Mesenchymal stem cell (in vitro differentiated cells and primary cell): Measurements from ENCODE around the gene KANK2.

Experiments used
- DNase-seq: peaks from one replicate; pipeline ENCODE4 v3.0.0-alpha.2; 2013
- H2AFZ ChIP-seq: one replicate; pipeline ENCODE4 v1.6.1; 2013; ENCODE audit warnings: low read depth, mild to moderate bottlenecking, control low read depth, inconsistent platforms, low read length, moderate library complexity
- H2AK5ac ChIP-seq: 2 replicates; pipeline ENCODE4 v1.6.1; 2013; ENCODE audit warnings: low read length, moderate library complexity, mild to moderate bottlenecking, inconsistent platforms; ENCODE audit not compliant: severe bottlenecking
- H2BK120ac ChIP-seq: one replicate; pipeline ENCODE4 v1.6.1; 2013; ENCODE audit warnings: low read depth, mild to moderate bottlenecking, inconsistent platforms, low read length, moderate library complexity
- H2BK12ac ChIP-seq, 2 experiments: one replicate each; pipeline ENCODE4 v1.6.1; 2013; ENCODE audit warnings: inconsistent platforms in 2 of 2, low read length in 2 of 2, mild to moderate bottlenecking in 2 of 2, moderate library complexity in 2 of 2, control low read depth in 1 of 2
- H2BK15ac ChIP-seq: one replicate; pipeline ENCODE4 v1.6.1; 2013; ENCODE audit warnings: mild to moderate bottlenecking, low read depth, inconsistent platforms; ENCODE audit not compliant: poor library complexity, severe bottlenecking
- H2BK5ac ChIP-seq: 2 replicates; pipeline ENCODE4 v1.6.1; 2013; ENCODE audit warnings: low read depth, mild to moderate bottlenecking, low read length, control low read depth, inconsistent platforms; ENCODE audit not compliant: poor library complexity, severe bottlenecking
- H3K14ac ChIP-seq, 2 experiments: one replicate each; pipeline ENCODE4 v1.6.1; 2013; ENCODE audit warnings: inconsistent platforms in 2 of 2, low read length in 2 of 2, control low read depth in 1 of 2, mild to moderate bottlenecking in 1 of 2, moderate library complexity in 1 of 2
- H3K18ac ChIP-seq, 2 experiments: one replicate each; pipeline ENCODE4 v1.6.1; 2013; ENCODE audit warnings: inconsistent platforms in 2 of 2, low read length in 2 of 2, control low read depth in 1 of 2, low read depth in 1 of 2, mild to moderate bottlenecking in 1 of 2
- H3K23ac ChIP-seq, 2 experiments: one replicate each; pipeline ENCODE4 v1.6.1; 2013; ENCODE audit warnings: inconsistent platforms in 2 of 2, low read length in 2 of 2, mild to moderate bottlenecking in 2 of 2, moderate library complexity in 2 of 2, control low read depth in 1 of 2
- H3K27ac ChIP-seq: 2 replicates; pipeline ENCODE4 v1.5.1; 2013; ENCODE audit warnings: mild to moderate bottlenecking, moderate library complexity, low read length, control low read depth, inconsistent platforms; ENCODE audit not compliant: poor library complexity, severe bottlenecking
- H3K27me3 ChIP-seq, 2 experiments: 2 replicates each; pipeline versions ENCODE4 v1.6.1 to v1.7.0; 2013; ENCODE audit warnings: low read length in 2 of 2, mild to moderate bottlenecking in 2 of 2, moderate library complexity in 2 of 2, control low read depth in 1 of 2, inconsistent platforms in 1 of 2; ENCODE audit not compliant: control insufficient read depth in 1 of 2, insufficient read depth in 1 of 2
- H3K36me3 ChIP-seq, 2 experiments: 2 replicates each; pipeline versions ENCODE4 v1.6.1 to v1.7.0; 2013; ENCODE audit warnings: low read length in 2 of 2, control low read depth in 1 of 2, inconsistent platforms in 1 of 2, low read depth in 1 of 2, mild to moderate bottlenecking in 1 of 2; ENCODE audit not compliant: insufficient read depth in 2 of 2, control insufficient read depth in 1 of 2
- H3K4ac ChIP-seq, 2 experiments: one replicate each; pipeline ENCODE4 v1.6.1; 2013; ENCODE audit warnings: inconsistent platforms in 2 of 2, low read length in 2 of 2, mild to moderate bottlenecking in 2 of 2, moderate library complexity in 2 of 2, control low read depth in 1 of 2, low read depth in 1 of 2
- H3K4me1 ChIP-seq: 2 replicates; pipeline ENCODE4 v1.6.1; 2013; ENCODE audit warnings: low read depth, low read length, control low read depth; ENCODE audit not compliant: control insufficient read depth, insufficient read depth
- H3K4me2 ChIP-seq: 2 replicates; pipeline ENCODE4 v1.6.1; 2013; ENCODE audit warnings: low read length, mild to moderate bottlenecking, inconsistent platforms; ENCODE audit not compliant: poor library complexity, severe bottlenecking
- H3K4me3 ChIP-seq, 2 experiments: 2 replicates each; pipeline versions ENCODE4 v1.5.1 to v1.7.0; 2013; ENCODE audit warnings: low read length in 2 of 2, mild to moderate bottlenecking in 2 of 2, control low read depth in 1 of 2, low read depth in 1 of 2; ENCODE audit not compliant: insufficient read depth in 1 of 2
- H3K79me1 ChIP-seq: replicated peaks from 2 replicates; pipeline ENCODE4 v1.6.1; 2013; ENCODE audit warnings: mild to moderate bottlenecking, control low read depth, low read length, inconsistent platforms; ENCODE audit not compliant: poor library complexity, severe bottlenecking
- H3K9ac ChIP-seq: 2 replicates; pipeline ENCODE4 v1.7.0; 2013; ENCODE audit warnings: mild to moderate bottlenecking, low read length, moderate library complexity
- H3K9me3 ChIP-seq: 2 replicates; pipeline ENCODE4 v1.7.0; 2013; ENCODE audit warnings: mild to moderate bottlenecking, low read length; ENCODE audit not compliant: control insufficient read depth
- H4K8ac ChIP-seq: one replicate; pipeline ENCODE4 v1.6.1; 2013; ENCODE audit warnings: inconsistent platforms, mild to moderate bottlenecking, low read length, moderate library complexity
- H4K91ac ChIP-seq: one replicate; pipeline ENCODE4 v1.6.1; 2013; ENCODE audit warnings: mild to moderate bottlenecking, low read length, inconsistent platforms
- WGBS: methylation state at CpG from one replicate; pipeline ENCODE4 v1.1.7; 2013; ENCODE audit warnings: mixed read lengths; 5-methylcytosine and 5-hydroxymethylcytosine counted together

KANK2 gene

DNA sequence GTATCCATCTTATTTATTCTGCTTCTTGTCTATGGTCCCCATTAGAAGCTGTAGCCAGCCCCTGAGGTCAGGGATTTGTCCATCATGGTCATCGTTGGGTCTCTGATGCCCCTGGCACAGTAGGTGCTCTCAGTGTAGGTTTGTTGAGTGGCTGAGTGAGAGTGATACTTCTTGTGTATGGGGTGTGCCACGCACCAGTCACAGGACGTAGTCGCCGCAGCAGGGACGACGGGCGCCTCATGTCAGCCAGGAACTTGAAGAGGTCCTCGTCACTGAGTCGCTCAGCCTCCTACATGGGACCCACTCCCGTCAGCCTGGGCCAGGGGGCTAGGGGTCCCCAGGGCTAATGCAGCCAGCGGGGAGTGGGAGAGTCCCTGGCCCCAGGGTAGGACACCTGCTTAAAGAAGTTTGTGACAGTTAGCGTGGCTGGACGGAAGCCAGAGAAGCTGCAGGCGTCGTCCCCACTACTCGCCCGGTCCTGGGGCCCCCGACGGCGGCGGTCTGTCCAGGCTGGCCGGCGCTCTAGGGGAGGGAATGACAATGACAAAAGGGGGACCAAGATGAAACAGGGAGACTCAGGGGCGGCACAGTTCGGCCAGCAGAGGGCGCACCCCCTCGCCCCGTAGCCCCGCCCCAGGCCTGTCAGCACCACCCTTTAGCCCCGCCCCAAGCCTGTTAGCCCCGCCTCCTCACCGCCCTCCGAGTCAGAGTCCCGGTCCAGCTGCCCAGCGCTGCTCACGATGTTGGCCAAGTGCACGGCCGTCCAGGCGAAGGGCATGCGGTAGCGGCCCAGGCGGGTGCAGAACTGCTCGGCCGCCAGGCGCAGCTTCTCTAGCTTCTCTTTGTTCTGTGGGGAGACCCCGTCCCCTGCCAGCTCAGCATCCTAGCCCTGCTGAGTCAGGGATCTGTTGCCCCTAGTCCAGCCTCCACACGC, 45.8 kb upstream of the KANK2 start:
- no peaks in the 10 kb centered on the region for H3K27me3 ChIP-seq
- no peak overlapping the region for H3K4me2 ChIP-seq
- peak overlapping the region; percentile 72 for H4K8ac ChIP-seq
- peak overlapping the region in 1 of 2 experiments; percentile 52 for H3K18ac ChIP-seq
- no peak overlapping the region for H3K4me3 ChIP-seq
- H3K9ac ChIP-seq: no peak overlapping the region
- H2BK12ac ChIP-seq: no peak overlapping the region
- peak; percentile 85 for DNase-seq
- H4K91ac ChIP-seq: peak overlapping the region; percentile 31
- no peak overlapping the region for H2AFZ ChIP-seq
- H2BK5ac ChIP-seq: no peak overlapping the region
- H3K9me3 ChIP-seq: peaks cover 4% of the 10 kb centered on the region
- no peak overlapping the region for H2BK15ac ChIP-seq
- no peak overlapping the region for H3K27ac ChIP-seq
- H3K4me1 ChIP-seq: peaks cover 8% of the 10 kb centered on the region
- H3K79me1 ChIP-seq: no peaks in the 10 kb centered on the region
- 40% methylated on average over 44 of the region's 48 CpGs for WGBS
- H2BK120ac ChIP-seq: peak overlapping the region; percentile 35
- no peak overlapping the region for H3K23ac ChIP-seq
- peaks cover 62 to 74% of the 10 kb centered on the region in 2 experiments for H3K36me3 ChIP-seq
- H3K4ac ChIP-seq: peak overlapping the region in 1 of 2 experiments; percentile 37
- H2AK5ac ChIP-seq: no peak overlapping the region
- no peak overlapping the region for H3K14ac ChIP-seq

DNA sequence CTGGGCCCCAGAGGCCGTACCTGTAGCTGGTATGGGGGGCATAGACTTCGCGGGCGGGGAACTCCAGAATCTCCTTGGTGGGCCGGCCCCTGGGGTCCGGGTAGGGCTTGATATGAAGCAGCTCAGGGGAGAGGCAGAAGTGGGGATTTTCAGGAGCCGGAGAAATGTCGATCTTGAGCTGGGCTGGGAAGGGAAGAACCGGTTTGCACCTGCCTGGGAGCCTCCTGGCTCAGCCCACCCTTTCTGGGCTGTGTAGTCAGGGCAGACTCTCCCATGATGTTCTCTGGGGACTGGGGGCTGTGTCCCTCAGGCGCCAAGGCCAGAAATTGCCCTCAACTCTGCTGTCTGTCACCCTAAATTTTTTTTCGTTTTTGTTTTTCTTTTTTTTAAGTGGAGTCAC, 44.7 kb upstream of the KANK2 start:
- no peak overlapping the region for H3K9ac ChIP-seq
- H3K9me3 ChIP-seq: peaks cover 4% of the 10 kb centered on the region
- no peak overlapping the region for H3K18ac ChIP-seq
- H4K91ac ChIP-seq: no peak overlapping the region
- peaks cover 62 to 74% of the 10 kb centered on the region in 2 experiments for H3K36me3 ChIP-seq
- H3K14ac ChIP-seq: no peak overlapping the region
- no peak overlapping the region for H2AK5ac ChIP-seq
- H2BK15ac ChIP-seq: no peak overlapping the region
- H3K4me1 ChIP-seq: peaks cover 8% of the 10 kb centered on the region
- WGBS: 90% methylated on average over 11 of the region's 11 CpGs
- H2AFZ ChIP-seq: no peak overlapping the region
- H3K4me2 ChIP-seq: no peak overlapping the region
- no peak overlapping the region for H2BK5ac ChIP-seq
- no peaks in the 10 kb centered on the region for H3K79me1 ChIP-seq
- H4K8ac ChIP-seq: no peak overlapping the region
- no peak for DNase-seq
- no peak overlapping the region for H3K4me3 ChIP-seq
- H2BK12ac ChIP-seq: no peak overlapping the region
- no peak overlapping the region for H3K23ac ChIP-seq
- no peaks in the 10 kb centered on the region for H3K27me3 ChIP-seq
- H3K27ac ChIP-seq: no peak overlapping the region
- H2BK120ac ChIP-seq: no peak overlapping the region
- H3K4ac ChIP-seq: no peak overlapping the region

- no peak overlapping the region for H3K4me3 ChIP-seq
- no peak overlapping the region for H2BK15ac ChIP-seq
- over 99% methylated on average over 8 of the region's 8 CpGs for WGBS
- H3K23ac ChIP-seq: no peak overlapping the region
- H3K79me1 ChIP-seq: no peaks in the 10 kb centered on the region
- no peak overlapping the region for H3K4ac ChIP-seq
- DNase-seq: no peak
- no peak overlapping the region for H2AK5ac ChIP-seq
- no peak overlapping the region for H3K27ac ChIP-seq
- H2BK12ac ChIP-seq: no peak overlapping the region
- H3K36me3 ChIP-seq: peaks cover 52 to 72% of the 10 kb centered on the region in 2 experiments
- no peak overlapping the region for H2BK5ac ChIP-seq
- no peak overlapping the region for H3K9ac ChIP-seq
- H3K4me2 ChIP-seq: no peak overlapping the region
- no peak overlapping the region for H2BK120ac ChIP-seq
- H3K27me3 ChIP-seq: no peaks in the 10 kb centered on the region
- H4K91ac ChIP-seq: no peak overlapping the region
- peaks cover 8% of the 10 kb centered on the region for H3K4me1 ChIP-seq
- H2AFZ ChIP-seq: no peak overlapping the region
- H3K14ac ChIP-seq: no peak overlapping the region
- H3K9me3 ChIP-seq: peaks cover 4% of the 10 kb centered on the region
- no peak overlapping the region for H3K18ac ChIP-seq
- no peak overlapping the region for H4K8ac ChIP-seq
These were observed 42.7 kb upstream of the KANK2 start for GRCh38 chr19:11240008-11240444.

DNA sequence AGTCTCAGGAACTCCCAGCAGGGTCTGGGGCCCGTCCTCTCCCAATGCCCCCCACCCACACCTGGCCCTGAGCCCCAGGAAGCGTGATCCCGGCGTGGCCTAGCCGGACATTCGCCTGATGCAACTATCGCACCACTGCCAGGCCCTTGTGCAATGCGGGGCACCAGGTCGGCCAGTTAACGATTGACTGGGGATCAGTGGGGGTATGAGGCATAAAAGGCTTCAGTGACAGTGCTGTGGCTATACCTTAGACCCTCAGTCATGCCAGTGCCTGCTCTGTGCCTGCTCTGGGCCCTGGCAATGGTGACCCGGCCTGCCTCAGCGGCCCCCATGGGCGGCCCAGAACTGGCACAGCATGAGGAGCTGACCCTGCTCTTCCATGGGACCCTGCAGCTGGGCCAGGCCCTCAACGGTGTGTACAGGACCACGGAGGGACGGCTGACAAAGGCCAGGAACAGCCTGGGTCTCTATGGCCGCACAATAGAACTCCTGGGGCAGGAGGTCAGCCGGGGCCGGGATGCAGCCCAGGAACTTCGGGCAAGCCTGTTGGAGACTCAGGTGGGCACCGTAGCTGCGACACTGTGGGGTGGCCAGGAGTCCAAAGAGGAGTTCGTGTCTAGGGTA, 42.1 kb upstream of the KANK2 start, which contains the start of gene ANGPTL8:
ANGPTL8 (plus strand) TSS at position 243 of the 624 bp plus-strand sequence; CDS start at position 262, 19 bp downstream.
- 94% methylated on average over 22 of the region's 23 CpGs for WGBS
- H4K8ac ChIP-seq: no peak within 1 kb of the TSS
- no peak within 1 kb of the TSS for H3K4me2 ChIP-seq
- no peak within 1 kb of the TSS for H3K27ac ChIP-seq
- H3K9me3 ChIP-seq: peaks cover 4% of the 10 kb centered on the region
- no peak within 1 kb of the TSS for H2AFZ ChIP-seq
- peaks cover 49 to 69% of the 10 kb centered on the region in 2 experiments for H3K36me3 ChIP-seq
- no peak within 1 kb of the TSS for H3K18ac ChIP-seq
- no peak within 1 kb of the TSS for H2BK15ac ChIP-seq
- H3K23ac ChIP-seq: no peak within 1 kb of the TSS
- no peak within 1 kb of the TSS for H2BK12ac ChIP-seq
- DNase-seq: no peak
- no peaks in the 10 kb centered on the region for H3K27me3 ChIP-seq
- no peak within 1 kb of the TSS for H4K91ac ChIP-seq
- H3K4me1 ChIP-seq: peaks cover 8% of the 10 kb centered on the region
- no peaks in the 10 kb centered on the region for H3K79me1 ChIP-seq
- no peak within 1 kb of the TSS for H2BK5ac ChIP-seq
- H3K4ac ChIP-seq: no peak within 1 kb of the TSS
- H2BK120ac ChIP-seq: no peak within 1 kb of the TSS
- H2AK5ac ChIP-seq: no peak within 1 kb of the TSS
- no peak within 1 kb of the TSS for H3K9ac ChIP-seq
- no peak within 1 kb of the TSS for H3K14ac ChIP-seq
- H3K4me3 ChIP-seq: no peak within 1 kb of the TSS
